ENCODE measurements around the gene ABCB11.
"Not testable (repeated sequence)": the region's sequence is repeated elsewhere in the genome, so short reads cannot be mapped to it uniquely, and the experiment has no call there.

Gene ABCB11

GRCh38 chr2:168896783-168897182 is 134.3 kb downstream of the ABCB11 start:
- DNase-seq (ENCODE audit: low read depth in 2 of 3, low spot score in 2 of 3): no peak

- no peak for DNase-seq (ENCODE audit: low read depth in 2 of 3, low spot score in 2 of 3)
These were observed 135.4 kb downstream of the ABCB11 start for GRCh38 chr2:168895771-168896170.

GRCh38 chr2:168894720-168895119 is 136.4 kb downstream of the ABCB11 start:
- DNase-seq (ENCODE audit: low read depth in 2 of 3, low spot score in 2 of 3): no peak

- DNase-seq (ENCODE audit: low read depth in 2 of 3, low spot score in 2 of 3): no peak
These were observed 137.0 kb downstream of the ABCB11 start for GRCh38 chr2:168894101-168894500.

GRCh38 chr2:168892327-168892726 is 138.8 kb downstream of the ABCB11 start:
- no peak for DNase-seq (ENCODE audit: low read depth in 2 of 3, low spot score in 2 of 3)

GRCh38 chr2:168890006-168890782 is 140.9 kb downstream of the ABCB11 start, which contains the start of gene SPC25:
SPC25 (minus strand) TSS chr2:168890430; CDS start chr2:168889519, 911 bp downstream.
- peak; percentile 60 to 76 (median 65) for DNase-seq (ENCODE audit: low read depth in 2 of 3, low spot score in 2 of 3)

GRCh38 chr2:168889635-168890005 is 141.5 kb downstream of the ABCB11 start:
- no peak for DNase-seq (ENCODE audit: low read depth in 2 of 3, low spot score in 2 of 3)

GRCh38 chr2:168884975-168885374 is 146.1 kb downstream of the ABCB11 start:
- DNase-seq (ENCODE audit: low read depth in 2 of 3, low spot score in 2 of 3): no peak

GRCh38 chr2:168882163-168882562 is 149.0 kb downstream of the ABCB11 start:
- not testable (repeated sequence) for DNase-seq (ENCODE audit: low read depth in 2 of 3, low spot score in 2 of 3)

- no peak for DNase-seq (ENCODE audit: low read depth in 2 of 3, low spot score in 2 of 3)
These were observed 156.6 kb downstream of the ABCB11 start for GRCh38 chr2:168874368-168875054.

GRCh38 chr2:168870824-168871223 is 160.3 kb downstream of the ABCB11 start:
- DNase-seq (ENCODE audit: low read depth in 2 of 3, low spot score in 2 of 3): not testable (repeated sequence)
